GF-D8 (cell line): Measurements from ENCODE around the gene SS18.

Experiments
- DNase-seq: peaks from one replicate; lab custom pipeline; 2025; lab: John Stamatoyannopoulos, UW

SS18 gene

DNA sequence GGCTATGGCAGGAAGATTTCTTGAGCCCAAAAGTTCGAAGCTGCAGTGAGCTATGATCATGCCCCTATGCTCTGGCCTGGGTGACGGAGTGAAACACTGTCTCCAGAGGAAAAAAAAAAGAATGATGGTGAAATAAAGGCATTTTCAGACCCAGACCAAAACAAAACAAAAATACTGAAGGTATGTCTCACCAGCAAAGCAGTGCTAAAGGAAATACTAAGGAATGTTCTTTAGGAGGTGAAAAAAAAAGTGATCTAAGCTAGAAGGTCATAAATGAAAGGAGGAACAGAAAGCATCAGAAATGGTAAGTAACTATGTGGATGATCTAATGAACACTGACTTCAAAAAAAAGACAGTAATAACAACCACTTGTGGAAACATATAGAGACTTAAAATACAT is 18.7 kb downstream of the SS18 start:
- no peak for DNase-seq

- DNase-seq: no peak
Observed at GRCh38 chr18:26071020-26071419, 19.4 kb downstream of the SS18 start.

DNA sequence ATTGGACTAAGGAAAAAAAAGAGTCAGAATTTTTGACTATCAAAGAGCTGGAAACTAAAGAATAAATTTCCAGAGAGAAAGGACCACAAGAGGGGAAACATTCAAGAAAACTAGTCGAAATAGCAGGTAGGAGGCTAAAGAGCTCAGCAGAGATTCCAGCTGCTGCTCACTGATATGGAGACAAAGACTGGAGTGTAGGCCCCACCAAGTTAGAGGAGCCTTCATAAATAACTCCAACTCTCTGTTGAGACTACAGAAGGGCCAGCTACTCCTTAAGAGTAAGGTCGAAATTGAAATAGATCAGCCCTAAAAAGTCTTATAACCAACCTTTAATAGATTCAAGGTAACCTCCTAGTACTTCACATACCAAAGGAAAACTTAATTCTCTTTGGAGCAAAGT is 31.1 kb downstream of the SS18 start:
- no peak for DNase-seq

- no peak for DNase-seq
Observed at GRCh38 chr18:26057344-26057773, 33.1 kb downstream of the SS18 start.

DNA sequence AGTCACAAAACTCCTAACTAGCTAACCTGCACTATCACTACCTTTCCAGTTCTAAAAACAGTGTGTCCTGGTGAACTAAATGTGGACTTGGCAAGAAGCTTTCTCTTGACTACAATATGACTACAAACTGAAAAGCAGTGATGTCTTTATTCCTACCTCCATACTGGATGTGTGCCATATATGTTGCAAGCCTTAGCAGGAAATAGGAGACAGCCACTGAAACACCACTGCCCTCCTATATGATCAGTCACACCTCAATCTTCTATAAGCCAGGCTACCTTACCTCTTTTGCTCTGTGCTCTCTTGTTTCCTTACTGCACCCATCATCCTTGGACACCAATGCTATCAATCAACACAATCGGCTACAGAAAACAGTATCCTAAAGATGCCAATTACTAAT is 34.1 kb downstream of the SS18 start:
- no peak for DNase-seq

DNA sequence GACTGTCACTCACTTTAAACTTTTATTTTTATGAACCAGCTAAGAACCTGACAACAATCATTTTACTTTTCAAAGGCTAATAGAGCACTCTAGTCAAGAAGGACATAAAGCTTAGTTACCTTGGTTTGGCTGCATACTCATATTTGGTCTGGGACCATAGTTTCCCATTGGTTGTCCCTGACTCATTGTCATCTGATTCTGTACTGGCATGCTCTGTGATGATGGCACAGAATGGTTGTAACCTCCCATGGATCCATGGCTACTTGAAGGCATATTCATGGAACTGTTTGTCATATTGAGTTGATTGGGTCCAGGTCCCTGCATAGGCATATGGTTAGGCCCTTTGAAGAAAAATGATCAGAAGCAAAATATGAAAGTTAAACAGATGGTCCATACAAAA is 37.9 kb downstream of the SS18 start:
- no peak for DNase-seq

- DNase-seq: no peak
Observed at GRCh38 chr18:26051843-26052242, 38.6 kb downstream of the SS18 start.

DNA sequence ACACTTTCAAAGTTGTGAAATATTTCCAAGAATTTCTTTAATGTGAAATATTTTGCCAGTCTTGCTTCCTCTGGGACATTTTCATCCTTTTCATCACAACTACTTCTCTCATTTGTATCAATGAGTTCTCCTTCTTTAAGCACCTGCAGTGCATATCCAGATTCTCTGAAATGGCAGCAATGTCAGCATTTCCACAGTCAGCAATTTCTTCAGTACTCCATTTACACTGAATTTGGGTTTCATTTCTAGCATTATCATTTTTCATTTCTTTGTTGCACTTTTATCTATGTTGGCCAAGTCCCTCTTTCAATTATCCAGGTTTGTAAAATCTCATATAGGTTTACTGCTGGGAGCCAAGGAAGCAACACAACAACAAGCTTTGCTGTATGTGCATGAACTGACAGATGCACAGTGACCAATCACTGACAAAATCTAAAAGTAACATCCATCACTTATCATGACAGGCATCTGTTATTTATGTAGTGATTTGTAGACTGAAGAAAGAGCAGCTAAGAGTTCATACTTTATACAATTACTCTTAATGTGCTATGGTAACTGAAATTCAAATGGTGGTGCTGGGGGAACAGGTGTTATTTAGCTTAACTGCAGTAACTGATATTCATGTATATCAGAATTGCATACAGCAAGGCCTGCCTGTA is 43.9 kb downstream of the SS18 start:
- no peak for DNase-seq

GRCh38 chr18:26044807-26045206 is 45.6 kb downstream of the SS18 start:
- DNase-seq: no peak

DNA sequence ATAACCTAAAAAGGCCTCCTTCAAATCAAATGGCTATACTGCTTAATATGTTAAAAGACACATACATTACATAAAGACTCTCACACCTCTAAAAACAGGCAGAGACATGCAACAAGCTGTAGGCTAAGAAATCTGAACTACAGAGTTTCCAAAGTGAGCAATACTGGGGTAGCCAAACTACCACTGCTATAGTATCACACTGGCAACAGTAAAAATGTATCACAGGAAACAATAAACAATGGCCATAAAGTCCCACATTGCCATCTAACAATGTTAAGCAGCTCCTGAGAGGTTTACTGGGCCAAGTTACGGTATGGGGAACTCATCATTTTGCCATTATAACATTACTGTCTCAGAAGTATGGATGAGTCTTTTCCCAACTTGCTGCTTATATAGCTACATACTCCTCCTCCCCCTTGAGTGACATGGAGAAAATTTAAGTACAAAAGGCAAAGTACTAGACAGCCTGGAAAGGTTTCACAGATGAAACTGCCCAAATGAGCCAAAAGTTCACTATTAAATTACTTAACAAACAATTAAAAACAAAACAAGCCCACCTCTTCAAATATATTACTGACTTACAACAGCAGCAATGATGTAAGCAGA is 50.3 kb downstream of the SS18 start:
- no peak for DNase-seq

DNA sequence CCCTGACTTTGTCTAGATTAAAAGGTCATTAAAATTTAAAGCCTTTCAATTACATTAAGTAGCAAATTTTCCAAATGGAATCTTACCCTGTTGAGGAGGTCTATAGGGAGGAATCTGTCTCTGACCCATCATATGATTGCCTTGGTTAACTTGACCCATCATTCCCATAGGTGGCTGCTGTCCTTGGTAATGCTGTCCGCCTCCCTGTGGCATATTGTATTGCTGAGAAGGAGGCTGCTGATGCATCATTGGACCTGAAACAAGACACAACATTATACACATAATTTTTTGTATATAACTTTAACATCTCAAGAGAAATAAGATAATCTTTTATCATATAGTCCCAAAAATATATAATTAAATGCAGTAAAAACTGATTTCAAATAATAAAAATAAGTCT is 51.2 kb downstream of the SS18 start:
- no peak for DNase-seq

- no peak for DNase-seq
Observed at GRCh38 chr18:26036635-26037034, 53.8 kb downstream of the SS18 start.

DNA sequence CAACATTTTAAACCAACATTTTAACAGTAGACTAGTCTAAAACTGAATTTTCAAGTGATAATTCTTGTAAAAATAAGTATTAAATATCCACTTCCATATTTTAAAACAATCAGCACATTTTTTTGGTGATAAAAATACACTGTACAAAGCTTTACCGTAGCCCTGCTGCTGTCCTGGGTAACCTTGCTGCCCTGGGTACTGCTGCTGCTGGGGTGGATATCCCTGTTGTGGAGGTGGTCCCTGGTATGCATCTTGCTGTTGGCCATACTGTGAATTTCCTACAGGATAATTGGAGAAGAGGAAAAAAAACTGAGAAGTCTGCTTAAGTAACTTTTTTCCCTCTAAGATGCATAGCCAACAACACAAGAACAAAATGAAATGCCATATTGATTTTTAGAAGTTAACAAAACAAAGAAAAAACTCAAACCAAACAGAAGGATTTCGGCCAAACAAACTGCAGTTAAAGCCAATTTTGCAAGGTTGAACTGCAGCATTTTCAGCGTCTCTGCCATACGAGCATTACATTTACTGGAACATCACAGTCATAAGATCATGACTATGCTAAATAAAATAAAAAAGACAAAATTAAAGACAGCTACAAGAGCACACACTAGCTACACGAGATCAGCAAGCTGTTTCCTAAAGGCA is 55.4 kb downstream of the SS18 start:
- no peak for DNase-seq

DNA sequence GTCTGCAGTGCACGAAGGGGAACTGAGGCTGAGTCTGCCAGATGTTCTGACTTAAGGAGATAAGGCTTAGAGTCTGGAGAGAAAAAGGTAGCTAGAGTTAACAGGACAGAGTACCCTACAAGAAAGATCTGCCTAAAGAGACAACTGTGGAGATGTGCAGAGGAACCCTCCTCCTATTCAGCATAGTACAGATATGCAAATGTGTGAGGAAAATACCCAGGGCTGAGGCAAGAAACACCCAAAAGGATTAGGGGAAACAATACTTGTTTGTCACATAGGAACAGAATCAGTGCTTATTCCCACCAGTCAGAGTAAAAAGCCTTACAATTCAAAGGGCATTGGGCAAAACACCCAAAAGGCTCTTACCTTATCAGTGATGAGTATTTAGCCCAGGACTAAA is 67.8 kb downstream of the SS18 start:
- no peak for DNase-seq

GRCh38 chr18:26021061-26021754 is 69.2 kb downstream of the SS18 start:
- DNase-seq: no peak

GRCh38 chr18:26017929-26018328 is 72.5 kb downstream of the SS18 start:
- DNase-seq: no peak

DNA sequence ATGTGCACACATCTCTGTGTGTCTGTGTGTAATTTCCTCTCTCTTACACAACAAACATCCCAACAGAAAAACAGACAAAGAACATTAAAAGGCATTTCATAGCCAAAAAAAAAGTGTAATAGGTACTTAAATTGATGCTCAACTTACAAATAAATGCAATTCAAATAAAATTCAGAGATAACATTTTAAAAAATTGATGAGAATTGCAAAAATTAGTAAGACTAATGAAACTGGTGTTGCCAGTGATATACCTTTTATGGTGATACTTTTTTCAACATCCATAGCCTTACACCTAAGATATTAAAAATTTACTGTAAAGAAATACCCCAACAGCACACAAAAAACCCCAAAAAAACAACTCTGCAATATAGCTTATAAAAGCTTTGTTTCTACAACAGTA is 76.0 kb downstream of the SS18 start:
- DNase-seq: no peak

GRCh38 chr18:26008619-26009018 is 81.8 kb downstream of the SS18 start:
- DNase-seq: no peak

- DNase-seq: no peak
Observed at GRCh38 chr18:26008096-26008495, 82.3 kb downstream of the SS18 start.

DNA sequence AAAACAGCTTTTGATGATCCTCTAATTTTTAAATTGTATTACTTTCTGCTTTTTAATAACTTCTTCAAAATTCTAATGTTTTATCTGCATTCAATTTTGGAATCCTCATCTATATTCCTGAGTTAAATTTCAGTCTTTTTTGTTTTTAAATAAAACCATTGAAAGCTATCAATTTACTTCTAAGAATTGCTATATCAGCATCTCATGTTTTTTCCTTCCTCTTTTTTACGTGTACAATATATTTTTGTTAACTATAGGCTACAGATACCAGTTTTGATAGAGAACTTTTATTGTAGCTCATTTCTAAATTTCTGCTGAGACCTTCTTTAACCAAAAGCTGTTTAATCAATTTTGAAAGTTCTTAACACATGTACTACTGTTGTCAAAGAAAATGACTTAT is 84.5 kb downstream of the SS18 start:
- DNase-seq: no peak

GRCh38 chr18:26004832-26005231 is 85.6 kb downstream of the SS18 start:
- no peak for DNase-seq

DNA sequence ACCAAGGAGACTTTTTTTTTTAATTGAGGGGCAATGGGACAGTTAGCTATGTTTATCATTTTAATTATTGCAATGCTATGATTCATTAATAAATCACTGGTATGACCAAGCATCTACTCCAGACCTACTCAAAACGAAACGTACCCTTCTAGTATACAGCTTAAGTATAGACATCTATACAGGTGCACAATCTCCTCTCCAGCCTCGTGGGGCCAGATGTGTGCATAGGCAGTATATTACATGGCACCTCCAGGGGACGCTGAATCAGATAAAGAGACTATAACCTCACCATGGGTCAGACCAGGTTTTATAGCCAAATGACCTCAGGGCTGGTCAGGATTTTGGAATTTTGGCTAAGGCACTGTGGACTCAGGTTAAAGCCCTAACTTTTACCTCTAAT is 86.6 kb downstream of the SS18 start:
- DNase-seq: no peak

GRCh38 chr18:26003356-26003755 is 87.1 kb downstream of the SS18 start:
- DNase-seq: no peak
